HG03575 (cell line): ENCODE results near the gene CT45A8.
"Not testable (repeated sequence)": the region's sequence is repeated elsewhere in the genome, so short reads cannot be mapped to it uniquely, and the experiment has no call there.

ENCODE experiments used
- ATAC-seq: cut with Tn5 transposase; IDR thresholded peaks from one replicate; pipeline ENCODE4 v1.9.1; 2021; ENCODE audit not compliant: unreplicated experiment, insufficient number of reproducible peaks, low FRiP score; ENCODE audit errors: extremely low read depth

Gene CT45A8

DNA sequence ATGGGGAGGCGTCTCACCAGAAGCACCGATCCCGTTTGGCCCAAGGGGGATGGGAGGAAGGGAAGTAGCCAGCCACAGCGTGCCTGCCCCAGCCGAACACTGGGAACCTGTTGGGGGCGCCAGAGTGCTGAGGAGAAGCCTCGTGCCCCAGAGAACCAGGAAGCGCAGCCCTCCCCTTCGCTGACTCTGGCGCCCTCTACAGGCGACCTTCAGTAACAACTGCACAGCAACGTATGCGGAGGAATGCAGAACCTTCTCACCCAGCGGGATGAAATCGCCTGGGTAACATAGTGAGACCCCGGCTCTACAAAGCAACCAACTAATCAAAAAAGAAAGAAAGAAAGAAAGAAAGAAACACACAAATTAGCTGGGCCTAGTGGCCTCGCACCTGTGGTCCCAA, at the start of gene CT45A8:
CT45A8 (minus strand) TSS at position 101 of the 400 bp plus-strand sequence. CDS start 3,755 bp downstream, outside the sequence.
- not testable (repeated sequence) for ATAC-seq

GRCh38 chrX:135893294-135893817, 39.0 kb upstream of the CT45A8 start, which contains the start of the genes CT45A10 and SAGE1:
TSS of gene CT45A10 (minus strand) at chrX:135893444. CDS start at chrX:135885344, 8,100 bp downstream.
TSS of gene SAGE1 (plus strand) at chrX:135893716. CDS start at chrX:135896243, 2,527 bp downstream.
- ATAC-seq = no peak

- ATAC-seq = no peak
These were observed 38.4 kb upstream of the CT45A8 start for GRCh38 chrX:135892781-135893180.

DNA sequence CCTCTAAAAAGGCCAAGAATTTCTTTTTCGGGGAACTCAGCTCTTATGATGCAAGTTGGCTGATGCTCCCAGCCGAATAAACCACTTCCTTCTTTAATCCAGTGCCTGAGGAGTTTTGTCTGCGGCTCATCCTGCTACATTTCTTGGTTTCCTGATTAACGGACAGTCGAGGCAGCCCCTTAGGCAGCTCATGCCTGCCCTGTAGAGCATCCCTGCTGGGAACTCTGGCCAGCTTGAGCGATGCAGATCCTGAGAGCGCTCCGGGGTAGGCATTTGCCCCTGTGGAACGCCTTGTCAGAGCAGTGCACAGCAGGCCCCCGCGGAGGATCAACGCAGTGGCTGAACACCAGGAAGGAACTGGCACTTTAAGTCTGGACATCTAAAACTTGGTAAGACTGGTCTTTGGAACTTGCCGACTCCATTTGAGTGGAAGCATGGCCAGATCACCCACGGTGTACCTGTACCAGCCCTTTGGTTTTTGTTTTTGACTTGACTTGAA, 35.8 kb upstream of the CT45A8 start:
- no peak for ATAC-seq

GRCh38 chrX:135888976-135889375, 34.6 kb upstream of the CT45A8 start:
- ATAC-seq = not testable (repeated sequence)

DNA sequence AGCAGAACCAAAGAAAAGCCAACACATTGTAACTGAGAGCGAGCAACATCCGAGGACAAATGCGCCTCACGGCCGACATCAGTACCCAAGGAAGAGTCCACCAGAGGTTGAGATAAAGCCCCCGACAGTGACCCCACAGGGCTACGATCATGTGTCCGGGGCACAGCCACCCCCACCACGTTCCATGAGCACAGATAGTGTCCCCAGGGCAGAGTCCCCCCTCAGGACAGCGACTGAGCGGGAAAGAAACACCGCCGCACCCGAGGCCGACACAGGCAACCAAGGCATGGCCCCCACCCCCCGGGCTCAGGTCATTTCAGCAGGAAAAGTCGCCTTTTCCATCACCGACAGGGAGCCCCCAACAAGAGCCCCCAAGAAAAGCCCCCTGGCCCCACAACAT, 33.9 kb upstream of the CT45A8 start:
- not testable (repeated sequence) for ATAC-seq

GRCh38 chrX:135882741-135883140, 28.4 kb upstream of the CT45A8 start:
- ATAC-seq = not testable (repeated sequence)

GRCh38 chrX:135871712-135872111, 17.4 kb upstream of the CT45A8 start, which contains the start of gene CT45A9:
TSS of gene CT45A9 (minus strand) at chrX:135871812. CDS start at chrX:135868061, 3,751 bp downstream.
- not testable (repeated sequence) for ATAC-seq

DNA sequence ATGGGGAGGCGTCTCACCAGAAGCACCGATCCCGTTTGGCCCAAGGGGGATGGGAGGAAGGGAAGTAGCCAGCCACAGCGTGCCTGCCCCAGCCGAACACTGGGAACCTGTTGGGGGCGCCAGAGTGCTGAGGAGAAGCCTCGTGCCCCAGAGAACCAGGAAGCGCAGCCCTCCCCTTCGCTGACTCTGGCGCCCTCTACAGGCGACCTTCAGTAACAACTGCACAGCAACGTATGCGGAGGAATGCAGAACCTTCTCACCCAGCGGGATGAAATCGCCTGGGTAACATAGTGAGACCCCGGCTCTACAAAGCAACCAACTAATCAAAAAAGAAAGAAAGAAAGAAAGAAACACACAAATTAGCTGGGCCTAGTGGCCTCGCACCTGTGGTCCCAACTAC, 17.2 kb downstream of the CT45A8 start, which contains the start of gene CT45A7:
CT45A7 (minus strand) TSS at position 101 of the 400 bp plus-strand sequence. CDS start 3,747 bp downstream, outside the sequence.
- ATAC-seq = not testable (repeated sequence)

DNA sequence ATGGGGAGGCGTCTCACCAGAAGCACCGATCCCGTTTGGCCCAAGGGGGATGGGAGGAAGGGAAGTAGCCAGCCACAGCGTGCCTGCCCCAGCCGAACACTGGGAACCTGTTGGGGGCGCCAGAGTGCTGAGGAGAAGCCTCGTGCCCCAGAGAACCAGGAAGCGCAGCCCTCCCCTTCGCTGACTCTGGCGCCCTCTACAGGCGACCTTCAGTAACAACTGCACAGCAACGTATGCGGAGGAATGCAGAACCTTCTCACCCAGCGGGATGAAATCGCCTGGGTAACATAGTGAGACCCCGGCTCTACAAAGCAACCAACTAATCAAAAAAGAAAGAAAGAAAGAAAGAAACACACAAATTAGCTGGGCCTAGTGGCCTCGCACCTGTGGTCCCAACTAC, 34.4 kb downstream of the CT45A8 start, which contains the start of gene CT45A2:
CT45A2 (minus strand) TSS at position 101 of the 400 bp plus-strand sequence. CDS start 3,747 bp downstream, outside the sequence.
- not testable (repeated sequence) for ATAC-seq

DNA sequence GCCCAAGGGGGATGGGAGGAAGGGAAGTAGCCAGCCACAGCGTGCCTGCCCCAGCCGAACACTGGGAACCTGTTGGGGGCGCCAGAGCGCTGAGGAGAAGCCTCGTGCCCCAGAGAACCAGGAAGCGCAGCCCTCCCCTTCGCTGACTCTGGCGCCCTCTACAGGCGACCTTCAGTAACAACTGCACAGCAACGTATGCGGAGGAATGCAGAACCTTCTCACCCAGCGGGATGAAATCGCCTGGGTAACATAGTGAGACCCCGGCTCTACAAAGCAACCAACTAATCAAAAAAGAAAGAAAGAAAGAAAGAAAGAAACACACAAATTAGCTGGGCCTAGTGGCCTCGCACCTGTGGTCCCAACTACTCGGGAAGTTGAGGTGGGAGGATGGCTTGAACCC, 51.7 kb downstream of the CT45A8 start, which contains the start of gene CT45A6:
CT45A6 (minus strand) TSS at position 101 of the 400 bp plus-strand sequence. CDS start 3,794 bp downstream, outside the sequence.
- ATAC-seq = not testable (repeated sequence)
